HCT116 (cell line): ENCODE measurements around the gene PTGR1. TPM values are rescaled to one million over a fixed set of nuclear protein-coding genes. Genes with fewer than 3 reads are reported as not detected.

ENCODE experiments used
- ATAC-seq: fragments of 200-7000 bp; cut with Tn5 transposase; 2 replicates; pipeline ENCODE4 v1.9.1; 2020; ENCODE audit warnings: mild to moderate bottlenecking, moderate library complexity
- BruUV-seq: library from RNA; stranded (reverse); fragments of 400-500 nt; replicated peaks from 2 replicates; lab custom pipeline; 2021; lab: Mats Ljungman, UMichigan
- CTCF ChIA-PET: fragments of 300-600 bp; sonication (Branson Sonifier 250); formaldehyde crosslinking; loops from one replicate; lab custom pipeline; 2021; ENCODE audit warnings: antibody characterized with exemption; lab: Charles Lee
- POLR2A ChIA-PET: fragments of 300-600, 350-600 bp; sonication (Branson Sonifier 250); formaldehyde crosslinking; loops from one replicate; lab custom pipeline; 2021; ENCODE audit warnings: antibody characterized with exemption; lab: Charles Lee
- RAD21 ChIA-PET, 2 experiments: fragments of 300-600 bp; sonication (Branson Sonifier 250); formaldehyde crosslinking; loops; one replicate each; lab custom pipeline; 2023; ENCODE audit warnings: low total read pairs in 2 of 2; ENCODE audit not compliant: uncharacterized antibody in 2 of 2, unreplicated experiment in 2 of 2, low non-redundant PET in 1 of 2; lab: Charles Lee
- DNase-seq: peaks from one replicate; pipeline ENCODE4 v3.0.0-alpha.2; 2010; ENCODE audit warnings: low read depth, low spot score
- H2AFZ ChIP-seq: fragments of 200-600 bp; shearing (Covaris generic), sonication (generic); 2 replicates; pipeline ENCODE4 v1.6.1; 2017; ENCODE audit warnings: low read depth, mixed run types, mixed read lengths, antibody characterized with exemption, low read length; ENCODE audit not compliant: poor library complexity, severe bottlenecking
- H3K27ac ChIP-seq: 2 replicates; pipeline ENCODE4 v1.5.1; 2012; ENCODE audit warnings: low read depth, low read length
- H3K27me3 ChIP-seq: fragments of 200-600 bp; sonication (generic); 2 replicates; pipeline ENCODE4 v1.6.1; 2016; ENCODE audit warnings: mixed run types, low read length, mixed read lengths; ENCODE audit not compliant: insufficient read depth
- H3K36me3 ChIP-seq, 2 experiments: fragments of 200-500 bp in 1 of 2; fragments of 200-600 bp in 1 of 2; sonication (Bioruptor generic) in 1 of 2; sonication (generic) in 1 of 2; 2 replicates each; pipeline versions ENCODE4 v1.5.1 to v1.6.1; 2014 to 2016; ENCODE audit warnings: low read length in 2 of 2, inconsistent platforms in 1 of 2, mixed read lengths in 1 of 2, mixed run types in 1 of 2; ENCODE audit not compliant: insufficient read depth in 2 of 2, control insufficient read depth in 1 of 2
- H3K4me1 ChIP-seq, 2 experiments: fragments of 200-600 bp in 1 of 2; sonication (generic) in 1 of 2; 2 replicates each; pipeline versions ENCODE4 v1.5.1 to v1.6.1; 2012 to 2017; ENCODE audit warnings: low read length in 2 of 2, inconsistent platforms in 1 of 2, mild to moderate bottlenecking in 1 of 2, mixed read lengths in 1 of 2, mixed run types in 1 of 2, moderate library complexity in 1 of 2; ENCODE audit not compliant: insufficient read depth in 2 of 2, control insufficient read depth in 1 of 2
- H3K4me2 ChIP-seq: fragments of 200-600 bp; sonication (generic); 2 replicates; pipeline ENCODE4 v1.6.1; 2017; ENCODE audit warnings: mixed run types, low read length, mixed read lengths
- H3K4me3 ChIP-seq, 2 experiments: fragments of 200-600 bp in 1 of 2; sonication (generic) in 1 of 2; replicated peaks in 1 of 2; 2 replicates each; pipeline ENCODE4 v1.5.1; 2011 to 2016; ENCODE audit warnings: low read length in 2 of 2, control low read depth in 1 of 2, low read depth in 1 of 2, mild to moderate bottlenecking in 1 of 2, mixed read lengths in 1 of 2, mixed run types in 1 of 2
- H3K79me2 ChIP-seq: fragments of 200-600 bp; sonication (generic); 2 replicates; pipeline ENCODE4 v1.6.1; 2017; ENCODE audit warnings: mild to moderate bottlenecking, mixed run types, low read length, moderate library complexity, mixed read lengths; ENCODE audit not compliant: insufficient read depth
- H3K9ac ChIP-seq: fragments of 200-600 bp; sonication (generic); 2 replicates; pipeline ENCODE4 v1.6.1; 2016; ENCODE audit warnings: low read length, mixed read lengths
- H3K9me2 ChIP-seq: fragments of 200-600 bp; sonication (generic), shearing (Covaris generic); 2 replicates; pipeline ENCODE4 v1.6.1; 2017; ENCODE audit warnings: mixed run types, mild to moderate bottlenecking, moderate library complexity; ENCODE audit not compliant: insufficient read depth
- H3K9me3 ChIP-seq, 2 experiments: fragments of 200-500 bp in 1 of 2; fragments of 200-600 bp in 1 of 2; sonication (Bioruptor generic) in 1 of 2; sonication (generic) in 1 of 2; 2 replicates each; pipeline ENCODE4 v1.6.1; 2014 to 2017; ENCODE audit warnings: low read length in 2 of 2, mixed read lengths in 2 of 2, inconsistent platforms in 1 of 2, low read depth in 1 of 2, mild to moderate bottlenecking in 1 of 2, mixed run types in 1 of 2, moderate library complexity in 1 of 2; ENCODE audit not compliant: control insufficient read depth in 1 of 2, insufficient read depth in 1 of 2
- H4K20me1 ChIP-seq: fragments of 200-600 bp; sonication (generic), shearing (Covaris generic); 2 replicates; pipeline ENCODE4 v1.6.1; 2017; ENCODE audit warnings: mixed run types, mild to moderate bottlenecking, moderate library complexity; ENCODE audit not compliant: insufficient read depth
- CTCF ChIP-seq, 3 experiments: fragments of 200-600 bp in 1 of 3; sonication (generic) in 1 of 3; IDR thresholded peaks in 2 of 3; conservative IDR thresholded peaks in 1 of 3; 2 replicates each; pipeline ENCODE4 v1.5.1; 2012 to 2017; ENCODE audit warnings: low read depth in 2 of 3, low read length in 2 of 3, antibody characterized with exemption in 1 of 3, borderline replicate concordance in 1 of 3, control low read depth in 1 of 3, mild to moderate bottlenecking in 1 of 3, mixed read lengths in 1 of 3, mixed run types in 1 of 3, moderate library complexity in 1 of 3; ENCODE audit not compliant: insufficient read depth in 1 of 3
- JUND ChIP-seq: IDR thresholded peaks from 2 replicates; pipeline ENCODE4 v1.6.1; 2012
- MAX ChIP-seq: IDR thresholded peaks from 2 replicates; pipeline ENCODE4 v1.6.1; 2012
- ZBTB33 ChIP-seq: IDR thresholded peaks from 2 replicates; pipeline ENCODE4 v1.6.1; 2011; ENCODE audit warnings: mild to moderate bottlenecking, low read length, moderate library complexity; ENCODE audit not compliant: insufficient replicate concordance; ENCODE audit errors: extremely low read depth
- ZFX ChIP-seq: fragments of 450-650 bp; IDR thresholded peaks from 2 replicates; pipeline ENCODE4 v1.6.1; 2017
- intact Hi-C: fragments of 100-400 bp; cut with micrococcal nuclease; formaldehyde crosslinking; loops from 2 replicates; pipeline ENCODE4 v1.10.0; 2022
- total RNA-seq: library from RNA; stranded (reverse); gene quantifications from one replicate; pipeline ENCODE4 v1.2.1, GENCODE V29; 2021; ENCODE audit not compliant: unreplicated experiment

Gene PTGR1
- total RNA-seq, 1 experiment from 2014 or later = 53.9 TPM

GRCh38 chr9:111615928-111616327 is 16.5 kb upstream of the PTGR1 start:
- Histone ChIP-seq H3K9me2 (no peaks in the 10 kb centered on the region), H3K4me1 (no peaks in the 10 kb centered on the region; a peak in 1 of 4 replicates), H3K9me3 (no peaks in the 10 kb centered on the region), H3K36me3 (no peaks in the 10 kb centered on the region), H3K27me3 (no peaks in the 10 kb centered on the region), H3K79me2 (no peaks in the 10 kb centered on the region), H3K4me3 (no peak overlapping the region), H3K27ac (no peak overlapping the region), H4K20me1 (no peaks in the 10 kb centered on the region), H2AFZ (no peak overlapping the region), H3K4me2 (no peak overlapping the region), H3K9ac (no peak overlapping the region)
- DNase-seq (no peak), ATAC-seq (no peak)
- BruUV-seq = no TSS peak
- no peak for TF ChIP-seq JUND
- TF ChIP-seq ZBTB33 = no peak
- TF ChIP-seq CTCF (IDR thresholded peaks at IDR 0.05 in 2 of 3, conservative IDR thresholded peaks at IDR 0.05 in 1 of 3; ENCODE audit: borderline replicate concordance in 1 of 3, insufficient read depth in 1 of 3, low read depth in 2 of 3, low read length in 2 of 3) = no peak
- TF ChIP-seq ZFX = no peak
- no peak for TF ChIP-seq MAX
- ChIA-PET POLR2A (no interaction called here), CTCF (interaction anchor here (0.9 kb wide), 1 partner anchor 18 kb away, joined by 4 read pairs; no protein-coding TSS in a partner anchor), RAD21 (no interaction called here)
- intact Hi-C loops = no loop called here
